ENCODE data around the gene GPRC5A. TPM values are rescaled to one million over a fixed set of nuclear protein-coding genes. Genes with fewer than 3 reads are reported as not detected.

GPRC5A gene
- total RNA-seq, 2 donors from 2014 or later: 0.15 to 1.0 TPM

GRCh38 chr12:12919666-12920435 is 28.5 kb downstream of the GPRC5A start:
- no peaks in the 10 kb centered on the region for H3K9me3 Mint-ChIP-seq
- TF ChIP-seq CTCF (conservative IDR thresholded peaks at IDR 0.05): no peak
- no peaks in the 10 kb centered on the region for H3K9me3 ChIP-seq (ENCODE audit: control insufficient read depth, low read length)
- no peak overlapping the region for H3K27ac Mint-ChIP-seq
- DNase-seq: peak; percentile 23
- H3K4me3 ChIP-seq (ENCODE audit: low read length): no peak overlapping the region
- H3K27ac ChIP-seq (ENCODE audit: low read depth, low read length): no peak overlapping the region
- H3K27me3 Mint-ChIP-seq (ENCODE audit: insufficient read depth): peaks cover 19% of the 10 kb centered on the region
- no peak overlapping the region for H3K4me3 Mint-ChIP-seq
- no peak overlapping the region for H3K9ac ChIP-seq (ENCODE audit: extremely low read depth, low read length, poor library complexity, severe bottlenecking)
- H3K27me3 ChIP-seq (ENCODE audit: control insufficient read depth, insufficient read depth, low read length, poor library complexity, severe bottlenecking): no peaks in the 10 kb centered on the region
- H3K4me1 ChIP-seq (ENCODE audit: control insufficient read depth, insufficient read depth, low read length): no peaks in the 10 kb centered on the region
- H3K4me1 Mint-ChIP-seq: peaks cover 6% of the 10 kb centered on the region
- H3K36me3 ChIP-seq (ENCODE audit: control insufficient read depth, insufficient read depth, low read length): no peaks in the 10 kb centered on the region
- 89 to 93% methylated on average over 4 to 5 of the region's 5 CpGs for WGBS, 2 experiments (ENCODE audit: insufficient coverage in 1 of 2, insufficient read length in 1 of 2)
- H3K36me3 Mint-ChIP-seq (ENCODE audit: low read depth): no peaks in the 10 kb centered on the region

GRCh38 chr12:12922191-12922616 is 30.8 kb downstream of the GPRC5A start:
- Mint-ChIP-seq H3K4me1 (peaks cover 2% of the 10 kb centered on the region), H3K9me3 (no peaks in the 10 kb centered on the region), H3K27ac (no peak overlapping the region), H3K4me3 (no peak overlapping the region), H3K36me3 (ENCODE audit: low read depth) (no peaks in the 10 kb centered on the region), H3K27me3 (ENCODE audit: insufficient read depth) (peaks cover 14% of the 10 kb centered on the region)
- DNase-seq: no peak
- Histone ChIP-seq H3K27me3 (ENCODE audit: control insufficient read depth, insufficient read depth, low read length, poor library complexity, severe bottlenecking) (no peaks in the 10 kb centered on the region), H3K9me3 (ENCODE audit: control insufficient read depth, low read length) (peaks cover 7% of the 10 kb centered on the region), H3K4me3 (ENCODE audit: low read length) (no peak overlapping the region), H3K27ac (ENCODE audit: low read depth, low read length) (no peak overlapping the region), H3K9ac (ENCODE audit: extremely low read depth, low read length, poor library complexity, severe bottlenecking) (no peak overlapping the region), H3K36me3 (ENCODE audit: control insufficient read depth, insufficient read depth, low read length) (no peaks in the 10 kb centered on the region), H3K4me1 (ENCODE audit: control insufficient read depth, insufficient read depth, low read length) (no peaks in the 10 kb centered on the region)
- WGBS, 2 experiments (ENCODE audit: insufficient coverage in 1 of 2, insufficient read length in 1 of 2): 82 to 92% methylated on average over 5 to 6 of the region's 6 CpGs
- no peak for TF ChIP-seq CTCF (conservative IDR thresholded peaks at IDR 0.05)

GRCh38 chr12:12922978-12923377 is 31.6 kb downstream of the GPRC5A start:
- Histone ChIP-seq H3K36me3 (ENCODE audit: control insufficient read depth, insufficient read depth, low read length) (no peaks in the 10 kb centered on the region), H3K9me3 (ENCODE audit: control insufficient read depth, low read length) (peaks cover 7% of the 10 kb centered on the region), H3K27me3 (ENCODE audit: control insufficient read depth, insufficient read depth, low read length, poor library complexity, severe bottlenecking) (no peaks in the 10 kb centered on the region), H3K4me1 (ENCODE audit: control insufficient read depth, insufficient read depth, low read length) (no peaks in the 10 kb centered on the region), H3K9ac (ENCODE audit: extremely low read depth, low read length, poor library complexity, severe bottlenecking) (no peak overlapping the region), H3K4me3 (ENCODE audit: low read length) (no peak overlapping the region), H3K27ac (ENCODE audit: low read depth, low read length) (no peak overlapping the region)
- no peaks in the 10 kb centered on the region for H3K9me3 Mint-ChIP-seq
- WGBS, 2 experiments (ENCODE audit: insufficient coverage in 1 of 2, insufficient read length in 1 of 2): 87 to 91% methylated on average over 6 to 7 of the region's 7 CpGs
- DNase-seq: no peak
- H3K4me3 Mint-ChIP-seq: no peak overlapping the region
- peaks cover 10% of the 10 kb centered on the region for H3K27me3 Mint-ChIP-seq (ENCODE audit: insufficient read depth)
- no peaks in the 10 kb centered on the region for H3K36me3 Mint-ChIP-seq (ENCODE audit: low read depth)
- H3K4me1 Mint-ChIP-seq: peaks cover 2% of the 10 kb centered on the region
- TF ChIP-seq CTCF (conservative IDR thresholded peaks at IDR 0.05): no peak
- H3K27ac Mint-ChIP-seq: no peak overlapping the region
